GM12891 (cell line): ENCODE measurements around the gene ZCCHC7.

ENCODE experiments used
- PAX5 ChIP-seq: IDR thresholded peaks from 2 replicates; pipeline ENCODE4 v1.6.1; 2011; ENCODE audit warnings: low read length, moderate library complexity, mild to moderate bottlenecking; ENCODE audit not compliant: insufficient read depth, severe bottlenecking
- POLR2A ChIP-seq: IDR thresholded peaks from 2 replicates; pipeline ENCODE4 v1.6.1; 2011; ENCODE audit warnings: low read depth, low read length, control low read depth
- POLR2AphosphoS5 ChIP-seq: IDR thresholded peaks from 2 replicates; pipeline ENCODE4 v1.6.1; 2011; ENCODE audit warnings: low read depth, low read length, control low read depth
- POU2F2 ChIP-seq: IDR thresholded peaks from 2 replicates; pipeline ENCODE4 v1.6.1; 2011; ENCODE audit warnings: low read depth, mild to moderate bottlenecking, control low read depth, low read length, moderate library complexity
- SPI1 ChIP-seq: IDR thresholded peaks from 2 replicates; pipeline ENCODE4 v1.6.1; 2011; ENCODE audit warnings: low read depth, low read length, control low read depth
- TAF1 ChIP-seq: IDR thresholded peaks from 2 replicates; pipeline ENCODE4 v1.6.1; 2011; ENCODE audit warnings: low read depth, low read length, control low read depth

DNA sequence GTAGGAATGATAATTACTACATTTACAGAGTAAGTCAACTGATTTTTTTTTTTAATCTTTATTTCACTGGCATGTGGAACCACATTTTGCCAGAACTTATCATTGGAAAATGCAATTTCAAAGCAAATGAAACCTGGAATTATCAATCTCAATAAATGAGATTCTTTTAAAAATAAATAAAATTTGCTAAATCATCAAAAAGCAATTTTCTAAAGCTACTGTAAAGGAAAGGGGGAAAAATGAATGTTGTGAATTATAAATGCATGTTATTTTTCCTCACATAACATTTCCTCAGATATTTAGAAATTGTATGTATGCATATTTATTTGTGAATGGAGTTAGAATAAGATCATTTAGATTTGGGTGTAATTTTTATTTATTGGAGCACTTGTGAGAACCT lies 212.2 kb downstream of the ZCCHC7 start:
- no peak for TF ChIP-seq TAF1
- TF ChIP-seq POLR2AphosphoS5 = no peak
- no peak for TF ChIP-seq POLR2A
- no peak for TF ChIP-seq SPI1
- no peak for TF ChIP-seq POU2F2
- TF ChIP-seq PAX5 = no peak
